HG03095 (cell line): ENCODE measurements around the gene NIPAL1.
"Not testable (repeated sequence)": the region's sequence is repeated elsewhere in the genome, so short reads cannot be mapped to it uniquely, and the experiment has no call there.

Experiments
- ATAC-seq: cut with Tn5 transposase; IDR thresholded peaks from one replicate; pipeline ENCODE4 v1.9.1; 2021; ENCODE audit warnings: moderate library complexity; ENCODE audit not compliant: unreplicated experiment

The NIPAL1 gene

DNA sequence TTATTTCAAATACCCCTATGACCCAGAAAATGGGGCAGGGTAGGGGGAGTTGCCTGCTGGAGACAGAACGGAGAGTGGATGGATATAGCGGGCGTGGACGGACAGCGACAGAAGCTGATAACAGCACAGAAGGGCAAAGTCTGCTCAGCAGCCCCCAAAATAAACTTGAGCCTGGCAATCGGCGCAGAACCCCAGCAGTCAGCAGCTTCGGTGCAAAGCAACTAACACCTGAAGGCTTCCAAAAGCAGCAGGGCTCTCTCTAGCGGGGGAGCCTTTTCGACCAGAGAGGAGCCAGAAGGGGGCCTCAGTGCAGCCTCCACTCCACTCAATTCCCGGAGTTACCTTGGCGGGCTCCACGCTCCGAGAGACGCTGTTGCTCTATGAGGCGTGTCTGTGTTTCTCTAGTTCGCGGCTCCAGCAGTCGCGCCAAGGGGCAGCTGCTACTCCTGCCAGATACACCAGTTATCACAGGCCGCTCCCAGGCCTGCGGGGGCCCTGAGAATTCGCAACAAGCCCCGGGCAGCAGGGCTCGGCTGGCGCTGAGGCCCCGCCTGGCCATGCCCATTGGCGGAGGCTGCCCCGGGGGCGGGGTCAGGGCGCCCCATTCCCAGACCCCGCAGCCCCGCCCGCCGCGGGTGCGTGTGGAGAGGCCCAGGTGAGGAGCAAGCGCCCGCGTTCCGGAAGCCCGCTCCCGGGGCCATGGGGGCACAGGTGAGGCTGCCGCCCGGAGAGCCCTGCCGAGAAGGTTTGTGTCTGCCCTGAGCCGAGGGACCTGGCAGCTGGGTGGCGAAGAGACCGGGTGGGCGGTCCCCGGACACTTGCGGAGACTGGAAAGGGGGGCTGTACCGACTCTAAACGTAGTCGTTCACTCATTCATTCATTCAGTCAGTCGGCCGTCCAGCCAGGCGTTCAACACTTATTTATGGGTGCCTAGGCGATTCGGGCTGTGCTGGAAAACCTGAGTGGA is at the start of gene NIPAL1, which contains the start of gene CNGA1:
Gene NIPAL1, plus strand, starts transcription at position 632 of the 967 bp plus-strand sequence. Its CDS starts 68 bp downstream, at position 700.
Gene CNGA1, minus strand, starts transcription at position 541 of the 967 bp plus-strand sequence. CDS start 63,992 bp downstream, outside the sequence.
- peak; percentile 90 for ATAC-seq

DNA sequence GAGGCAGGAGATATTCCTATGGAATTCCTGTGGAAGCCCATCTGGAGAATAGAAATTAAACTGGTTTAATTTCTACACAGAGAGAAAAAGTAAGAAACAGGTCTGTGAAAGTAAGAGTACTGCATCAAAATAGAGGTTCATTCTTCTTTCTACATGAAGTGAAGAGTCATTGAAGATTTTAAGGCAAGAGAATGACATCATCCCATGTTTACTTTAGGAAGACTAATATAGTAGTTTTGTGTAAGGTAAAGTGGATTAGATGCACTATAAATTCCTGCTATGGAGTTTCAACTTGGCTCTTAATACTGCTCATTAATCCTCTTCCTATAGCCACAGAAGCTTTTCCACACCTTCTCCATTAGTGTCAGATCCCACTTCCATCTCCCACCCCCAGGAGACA is 47.7 kb upstream of the NIPAL1 start:
- no peak for ATAC-seq

DNA sequence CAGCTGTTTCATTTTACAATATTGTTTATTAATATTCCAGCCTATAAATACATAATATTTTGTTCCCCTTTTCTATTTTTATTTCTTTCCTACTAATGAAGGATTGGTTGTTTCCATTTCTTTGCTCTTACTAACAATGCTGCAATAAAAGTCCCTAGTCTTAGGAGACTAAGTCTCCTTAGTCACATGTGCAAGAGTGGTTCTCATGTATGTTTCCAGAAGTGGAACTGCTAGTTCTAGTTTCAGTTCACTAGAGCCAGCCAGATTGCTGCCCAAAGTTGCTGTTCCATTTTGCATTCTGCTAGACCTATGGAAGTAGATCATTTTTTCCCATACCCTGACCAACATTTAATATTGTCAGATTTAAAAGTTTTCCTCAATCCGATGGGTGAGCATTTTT is 44.4 kb upstream of the NIPAL1 start:
- ATAC-seq: peak; percentile 91

DNA sequence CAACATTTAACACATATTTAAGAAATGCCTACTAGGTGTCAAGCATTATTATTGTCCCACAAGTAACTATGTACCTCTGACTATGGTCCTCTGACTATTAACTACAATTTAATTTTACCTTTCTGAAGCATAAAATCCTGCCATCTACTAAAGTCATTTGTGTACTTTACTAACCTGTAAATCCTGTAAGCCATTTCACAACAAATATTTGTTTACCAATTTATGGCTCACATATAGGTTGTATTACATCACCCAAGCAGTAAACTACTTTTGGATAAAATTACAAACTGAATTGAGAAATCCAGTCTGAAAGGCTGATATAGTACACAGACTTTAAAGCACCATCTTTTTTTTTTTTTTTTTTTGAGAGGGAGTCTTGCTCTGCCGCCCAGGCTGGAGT is 43.9 kb upstream of the NIPAL1 start:
- ATAC-seq: no peak

DNA sequence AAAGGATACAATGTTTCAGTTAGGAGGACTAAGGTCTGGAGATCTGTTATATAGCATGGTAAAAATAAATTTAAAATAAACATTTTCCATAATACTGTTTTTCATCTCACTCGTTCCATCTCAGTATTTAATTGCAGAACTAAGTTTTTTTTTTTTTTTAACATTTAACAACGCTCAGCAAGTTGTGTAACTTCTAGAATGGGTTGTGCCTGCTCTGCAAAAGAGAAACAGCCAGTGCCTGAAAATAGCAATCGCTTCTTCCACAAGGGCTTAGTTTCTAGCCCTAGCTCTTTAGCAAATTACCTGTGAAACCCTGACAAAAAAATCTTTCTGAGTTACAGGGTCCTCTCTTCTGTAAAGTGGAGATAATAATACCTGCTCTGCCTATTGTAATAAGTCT is 42.0 kb upstream of the NIPAL1 start:
- ATAC-seq: no peak

DNA sequence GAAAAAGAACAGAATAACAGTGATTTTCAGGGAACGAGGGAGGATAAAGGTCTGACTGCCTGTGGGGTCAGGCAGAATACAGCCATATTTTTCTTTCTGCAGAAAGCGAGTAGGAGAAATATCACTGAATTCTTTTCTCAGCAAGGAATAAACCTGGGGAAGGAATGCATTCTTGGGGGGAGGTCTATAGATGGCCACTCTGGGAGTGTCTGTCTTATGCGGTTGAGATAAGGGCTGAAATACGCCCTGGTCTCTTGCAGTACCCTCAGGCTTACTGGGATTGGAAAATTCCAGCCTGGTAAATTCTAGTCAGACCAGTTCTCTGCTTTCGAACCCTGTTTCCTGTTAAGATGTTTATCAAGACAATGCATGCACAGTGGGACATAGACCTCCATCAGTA is 26.4 kb upstream of the NIPAL1 start:
- ATAC-seq: no peak

DNA sequence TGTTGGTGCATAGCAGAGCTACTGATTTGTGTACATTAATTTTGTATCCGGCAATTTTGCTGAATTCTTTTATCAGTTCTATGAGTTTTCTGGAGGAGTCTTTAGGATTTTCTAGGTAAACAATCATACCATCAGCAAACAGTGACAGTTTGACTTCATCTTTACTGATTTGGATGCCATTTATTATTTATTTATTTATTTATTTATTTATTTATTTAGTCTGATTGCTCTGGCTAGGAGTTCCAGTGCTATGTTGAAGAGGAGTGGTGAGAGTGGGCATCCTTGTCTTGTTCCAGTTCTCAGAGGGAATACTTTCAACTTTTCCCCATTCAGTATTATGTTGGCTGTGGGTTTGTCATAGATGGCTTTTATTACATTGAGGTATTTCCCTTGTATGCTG is 24.1 kb upstream of the NIPAL1 start:
- not testable (repeated sequence) for ATAC-seq

DNA sequence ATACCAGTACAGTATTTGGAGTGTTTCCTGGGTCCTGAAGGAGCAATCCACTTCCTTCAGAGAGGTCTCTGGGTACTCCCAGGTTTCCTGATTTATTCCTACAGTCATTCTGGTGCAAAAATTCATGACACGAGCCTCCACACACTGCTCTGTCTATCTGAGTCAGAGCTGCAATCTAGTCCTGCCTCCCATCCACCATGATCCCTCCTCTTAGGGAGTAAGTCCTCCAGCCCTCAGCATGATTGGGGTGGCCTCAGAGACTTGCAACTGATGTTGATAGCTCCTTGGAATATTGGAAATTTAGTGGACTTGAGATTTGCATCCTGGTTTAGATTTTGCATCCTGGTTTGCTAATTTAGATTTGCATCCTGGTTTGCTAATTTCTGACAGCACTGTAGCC is 20.6 kb upstream of the NIPAL1 start:
- ATAC-seq: no peak

DNA sequence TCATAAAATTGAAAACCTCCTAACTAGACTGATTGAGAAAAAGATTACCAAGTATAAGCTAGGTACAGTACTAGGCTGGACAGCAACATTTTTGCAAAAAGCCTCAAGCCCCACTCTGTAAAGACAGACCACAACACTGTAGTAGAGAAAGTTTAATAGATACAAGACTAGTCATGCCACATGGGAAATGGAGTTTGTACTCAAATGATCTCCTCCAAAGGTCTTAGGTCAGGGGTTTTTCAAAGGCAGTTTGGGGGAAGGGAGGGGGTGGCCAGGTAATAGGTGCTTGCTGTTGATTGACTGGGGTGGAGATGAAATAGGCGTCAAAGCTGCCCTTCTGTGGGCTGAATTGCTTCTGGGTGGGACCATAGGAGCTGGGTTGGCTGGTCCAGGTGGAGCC is 14.3 kb upstream of the NIPAL1 start:
- no peak for ATAC-seq

DNA sequence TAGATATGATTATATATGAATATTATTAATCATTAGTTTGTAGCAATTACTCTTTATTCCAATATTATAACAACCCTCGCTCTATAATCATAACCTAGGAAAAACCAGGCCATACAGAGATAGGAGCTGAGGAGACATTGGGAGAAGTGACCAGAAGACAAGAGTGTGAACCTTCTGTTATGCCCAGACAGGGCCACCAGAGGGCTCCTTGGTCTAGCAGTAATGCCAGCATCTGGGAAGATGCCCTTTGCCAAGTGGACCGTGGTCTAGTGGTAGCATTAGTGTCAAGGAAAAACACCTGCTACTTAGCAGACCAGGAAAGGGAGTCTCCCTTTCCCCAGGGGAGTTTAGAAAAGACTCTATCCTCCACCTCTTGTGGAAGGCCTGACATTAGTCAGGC is 13.0 kb upstream of the NIPAL1 start:
- not testable (repeated sequence) for ATAC-seq

DNA sequence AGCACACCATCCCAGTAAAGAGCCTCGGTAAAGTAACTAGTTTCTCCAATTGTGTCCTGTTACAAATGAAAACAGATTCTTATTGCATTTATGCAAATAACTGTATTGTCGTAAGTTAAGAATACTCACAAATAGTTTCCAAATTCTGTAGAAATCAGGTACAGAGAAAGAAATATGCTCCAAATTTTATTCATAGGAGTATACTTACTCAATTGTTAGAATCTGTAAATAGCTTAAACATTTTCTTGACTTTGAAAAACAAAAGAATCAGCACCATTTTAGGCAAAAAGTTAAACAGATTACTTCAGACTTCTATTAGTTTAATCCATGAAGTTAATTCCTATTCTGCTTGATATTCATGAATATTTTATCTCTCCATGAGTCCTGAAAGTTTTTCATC is 10.8 kb upstream of the NIPAL1 start:
- ATAC-seq: no peak

DNA sequence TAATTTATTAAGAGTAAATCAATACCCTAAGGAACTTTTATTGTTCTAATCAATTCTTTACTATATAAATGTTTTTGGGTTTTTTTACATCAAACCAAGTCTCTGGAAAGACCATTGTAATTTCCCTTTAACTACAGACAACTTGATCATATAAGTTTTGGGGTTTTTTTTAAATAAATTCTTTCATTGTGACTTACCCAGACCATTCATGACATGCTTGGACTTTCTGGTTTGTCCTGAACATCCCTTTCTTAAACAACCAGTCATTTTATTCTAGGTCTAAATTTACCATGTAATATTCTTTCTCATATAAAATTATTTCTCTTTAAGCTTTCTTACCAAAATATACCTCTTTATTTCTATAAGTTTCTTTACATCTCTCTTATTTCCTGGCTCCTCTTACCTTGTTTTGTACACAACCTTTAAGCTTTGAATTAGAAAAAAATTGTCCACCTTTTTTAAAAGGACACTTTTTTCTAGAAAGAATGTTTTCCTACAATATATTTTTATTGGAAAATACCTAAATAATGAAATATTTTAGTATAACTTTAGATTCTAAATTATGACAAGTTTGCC is 8.5 kb upstream of the NIPAL1 start:
- no peak for ATAC-seq

DNA sequence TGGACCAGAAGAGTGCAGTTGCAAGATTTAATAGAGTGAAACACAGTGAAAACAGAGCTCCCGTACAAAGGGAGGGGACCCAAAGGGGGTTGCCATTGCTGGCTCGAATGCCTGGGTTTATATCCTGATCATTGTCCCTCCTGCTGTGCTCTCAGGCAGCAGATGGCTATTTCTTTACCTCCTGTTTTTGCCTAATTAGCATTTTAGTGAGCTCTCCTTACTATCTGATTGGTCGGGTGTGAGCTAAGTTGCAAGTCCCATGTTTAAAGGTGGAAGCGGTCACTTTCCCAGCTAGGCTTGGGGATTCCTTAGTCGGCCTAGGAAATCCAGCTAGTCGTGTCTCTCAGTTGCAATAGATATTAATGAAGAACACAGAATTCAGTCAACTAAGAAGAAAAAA is 5.7 kb upstream of the NIPAL1 start:
- not testable (repeated sequence) for ATAC-seq

DNA sequence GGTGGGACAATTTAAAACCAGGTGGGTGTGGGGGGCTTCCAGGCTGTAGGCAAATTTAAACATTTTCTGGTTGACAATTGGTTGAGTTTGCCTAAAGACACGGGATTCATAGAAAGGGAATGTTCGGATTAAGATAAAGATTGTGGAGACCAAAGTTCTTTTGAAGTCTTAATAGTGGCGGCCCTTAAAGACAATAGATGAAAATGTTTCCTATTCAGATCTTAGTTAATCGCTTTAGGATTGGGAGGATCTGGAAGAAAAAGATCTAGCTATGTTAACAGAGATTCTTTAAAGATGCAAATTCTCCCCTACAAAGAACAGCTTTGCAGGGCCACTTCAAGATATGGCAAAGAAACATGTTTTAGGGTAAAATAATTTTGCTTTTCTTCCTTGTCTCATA is 4.8 kb upstream of the NIPAL1 start:
- ATAC-seq: no peak

DNA sequence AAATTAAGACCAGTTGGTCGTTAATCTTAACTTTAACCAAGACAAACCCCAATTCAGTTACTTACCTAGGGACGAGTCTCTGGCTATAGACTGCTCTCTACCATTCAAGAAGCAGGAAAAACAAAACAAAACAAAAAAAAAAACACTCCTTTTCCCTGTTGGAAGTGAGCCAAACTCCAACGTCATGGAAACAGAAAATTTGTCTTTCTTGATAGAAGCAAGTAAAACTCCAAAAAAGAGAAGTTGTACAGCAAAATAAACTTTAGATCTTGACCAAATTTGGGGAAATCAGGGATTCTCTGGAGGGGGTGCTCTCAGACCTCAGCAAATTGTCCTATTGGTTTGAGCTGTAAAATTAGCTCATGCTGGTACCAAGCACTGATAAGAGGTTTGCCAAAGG is 3.7 kb upstream of the NIPAL1 start:
- ATAC-seq: no peak

DNA sequence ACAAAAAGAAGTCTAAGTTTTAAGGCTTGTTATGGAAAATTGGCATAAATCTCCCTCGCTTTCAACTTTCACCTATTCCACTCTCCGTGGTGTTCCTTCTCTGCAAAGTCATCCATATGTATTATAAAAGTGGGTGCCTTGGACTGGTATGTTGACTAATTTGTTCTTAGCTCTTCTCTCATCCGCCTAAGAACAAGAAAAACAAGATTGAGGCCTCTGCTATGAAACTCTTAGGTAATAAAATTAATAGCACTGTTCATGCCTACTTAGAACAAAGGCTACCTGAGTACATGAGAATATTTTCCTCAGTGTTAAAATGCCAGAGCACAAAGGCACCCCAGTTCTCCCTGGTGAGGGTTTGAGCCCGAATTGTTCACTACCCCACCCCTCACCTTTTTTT is 1.4 kb upstream of the NIPAL1 start:
- ATAC-seq: no peak

DNA sequence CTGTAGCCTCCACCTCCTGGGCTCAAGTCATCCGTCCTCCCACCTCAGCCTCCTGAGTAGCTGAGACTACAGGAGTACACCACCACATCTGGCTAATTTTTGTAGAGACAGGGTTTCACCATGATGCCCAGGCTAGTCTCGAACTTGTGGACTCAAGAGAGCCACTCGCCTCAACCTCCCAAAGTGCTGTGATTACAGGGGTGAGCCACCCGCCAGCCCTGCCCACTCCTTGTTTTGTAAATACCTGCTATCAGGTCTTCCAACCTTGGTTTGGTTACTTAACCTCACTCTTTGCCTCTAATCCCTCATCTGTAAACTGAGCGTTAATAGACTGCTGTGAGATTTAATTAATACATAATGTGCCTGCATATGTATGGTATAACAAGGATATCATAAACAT is 894 bp upstream of the NIPAL1 start:
- ATAC-seq: no peak

DNA sequence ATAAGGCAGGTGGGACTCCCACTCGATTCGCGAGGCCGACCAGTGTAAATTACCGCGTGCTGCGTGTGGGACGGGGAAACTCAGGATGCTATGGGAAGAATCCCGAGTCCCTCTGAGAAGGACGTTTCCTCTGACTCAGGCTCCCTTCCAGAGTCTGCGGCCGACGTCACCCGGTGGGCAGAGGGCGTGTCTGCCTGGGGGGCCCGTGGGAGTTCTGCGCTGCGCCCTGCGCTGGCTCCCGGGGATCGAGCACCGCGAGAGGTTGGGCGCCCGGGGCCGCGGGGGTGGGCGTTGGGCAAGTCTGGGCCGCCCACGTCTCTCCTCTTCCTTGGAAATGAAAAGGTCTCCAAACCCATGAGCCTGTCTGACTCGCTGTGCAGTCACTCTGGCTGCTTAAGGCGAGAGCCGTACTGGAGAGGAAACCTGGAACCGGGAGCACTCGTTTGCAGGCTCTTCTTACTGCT is 568 bp downstream of the NIPAL1 start:
- ATAC-seq: no peak

DNA sequence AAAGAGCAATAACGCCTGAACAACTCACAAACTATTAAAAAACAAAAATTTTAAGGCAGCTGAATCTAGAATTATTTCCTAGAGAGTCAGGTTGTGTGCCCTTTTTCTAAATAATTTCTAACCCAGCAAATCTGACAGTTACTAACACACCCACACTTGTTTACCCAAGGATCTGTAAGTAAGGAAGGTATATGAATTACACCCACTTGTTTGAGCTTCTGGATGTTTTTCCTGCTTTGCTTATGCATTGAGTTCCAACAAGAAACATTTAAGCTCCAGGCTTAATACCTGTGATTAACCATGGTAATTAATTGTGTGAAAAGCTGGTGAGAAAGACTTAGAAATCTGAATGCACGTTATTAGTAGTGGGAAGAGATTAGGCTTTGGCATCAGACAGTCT is 1.5 kb downstream of the NIPAL1 start:
- ATAC-seq: no peak

DNA sequence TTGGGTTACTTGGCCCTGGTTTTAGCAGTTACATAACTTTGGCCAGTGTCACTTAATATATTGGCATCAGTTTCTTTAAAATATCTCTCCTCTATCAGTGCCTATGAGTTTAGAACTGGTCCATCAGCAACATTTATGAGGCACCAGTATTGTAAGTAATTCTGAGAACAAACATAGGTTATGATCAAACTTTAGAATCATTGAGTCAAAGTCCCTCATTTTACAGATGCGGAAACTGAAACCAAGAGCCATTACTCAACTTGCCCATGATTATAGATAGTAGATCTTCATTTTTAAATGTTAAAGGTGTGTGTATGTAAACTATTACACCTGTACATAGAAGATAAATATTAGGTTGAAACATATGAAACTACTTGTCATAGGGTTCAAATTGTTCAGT is 4.5 kb downstream of the NIPAL1 start:
- no peak for ATAC-seq

DNA sequence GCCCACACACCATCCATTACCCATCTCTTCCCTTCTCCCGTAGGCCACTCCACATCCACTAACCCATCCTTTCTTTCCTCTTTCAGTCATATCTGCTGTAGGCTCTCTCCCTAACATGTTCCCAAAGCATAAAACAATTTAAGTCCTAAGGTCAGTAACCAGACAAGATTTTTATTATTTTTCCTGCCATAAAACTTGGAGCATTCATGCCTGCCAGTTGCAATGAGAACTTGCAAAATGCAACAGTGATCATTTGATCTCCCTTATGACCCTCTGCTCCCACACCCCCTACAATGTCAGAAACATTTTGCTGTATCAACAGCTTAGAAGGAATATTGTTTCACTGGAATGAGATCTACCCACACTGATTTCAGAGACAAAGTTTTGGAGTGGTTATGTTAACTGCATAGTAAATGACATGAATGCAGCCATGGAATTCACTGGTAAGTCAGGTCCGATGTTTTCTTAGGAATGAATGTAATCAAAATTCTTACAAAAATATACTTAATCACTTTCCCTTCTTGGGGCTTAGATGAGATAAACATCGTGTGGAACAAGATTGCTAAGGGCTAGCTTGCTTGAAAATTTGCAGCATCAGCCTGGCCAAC is 5.7 kb downstream of the NIPAL1 start:
- no peak for ATAC-seq

DNA sequence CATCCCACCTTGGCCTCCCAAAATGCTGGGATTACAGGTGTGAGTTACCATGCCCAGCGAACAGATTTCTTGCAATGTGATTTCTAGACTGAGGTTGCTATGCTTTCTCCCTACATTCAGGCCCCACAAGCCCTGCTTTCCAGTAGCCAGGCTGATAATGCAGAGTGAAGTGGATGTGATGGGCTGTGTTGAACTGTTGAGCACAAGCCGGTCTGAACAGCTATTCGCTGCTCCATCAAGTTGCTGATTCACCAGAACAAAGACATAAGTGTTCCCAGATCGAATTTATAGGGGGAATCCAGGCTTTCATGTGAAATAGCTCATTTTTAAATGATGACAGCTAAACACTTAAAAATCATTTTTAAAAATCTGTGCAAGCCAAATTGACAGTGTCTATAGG is 8.0 kb downstream of the NIPAL1 start:
- ATAC-seq: no peak
